Activated CD4-positive, alpha-beta T cell treated with anti-CD3 and anti-CD28 coated beads for 36 hours (primary cell): Measurements from ENCODE around the gene TIGD1. TPM values are rescaled to one million over a fixed set of nuclear protein-coding genes. Genes with fewer than 3 reads are reported as not detected.
"Not testable (repeated sequence)": the region's sequence is repeated elsewhere in the genome, so short reads cannot be mapped to it uniquely, and the experiment has no call there.

Experiments
- ATAC-seq: fragments of 200-7000 bp; cut with Tn5 transposase; one replicate; pipeline ENCODE4 v1.10.0; 2021; ENCODE audit warnings: mild to moderate bottlenecking, moderate library complexity
- CTCF ChIA-PET: fragments of 350-600 bp; sonication (Branson Sonifier 250); formaldehyde crosslinking; loops from one replicate; lab custom pipeline; 2021; ENCODE audit warnings: antibody characterized with exemption; lab: Charles Lee
- POLR2A ChIA-PET: fragments of 350-600 bp; sonication (Branson Sonifier 250); formaldehyde crosslinking; loops from one replicate; lab custom pipeline; 2021; ENCODE audit warnings: antibody characterized with exemption, inconsistent platforms; lab: Charles Lee
- DNase-seq: peaks from one replicate; pipeline ENCODE4 v3.0.0-alpha.2; 2020
- H3K27ac Mint-ChIP-seq: one replicate; pipeline ENCODE4 v1.8.0; 2021; ENCODE audit warnings: mixed read lengths
- H3K27me3 Mint-ChIP-seq: one replicate; pipeline ENCODE4 v1.8.0; 2021; ENCODE audit warnings: mixed read lengths
- H3K36me3 Mint-ChIP-seq: one replicate; pipeline ENCODE4 v1.8.0; 2021; ENCODE audit warnings: low read depth, mixed read lengths
- H3K4me1 Mint-ChIP-seq: one replicate; pipeline ENCODE4 v1.8.0; 2021; ENCODE audit warnings: mixed read lengths
- H3K4me3 Mint-ChIP-seq: one replicate; pipeline ENCODE4 v1.8.0; 2021; ENCODE audit warnings: mild to moderate bottlenecking, moderate library complexity, mixed read lengths
- H3K9me3 Mint-ChIP-seq: one replicate; pipeline ENCODE4 v1.8.0; 2021; ENCODE audit warnings: low read depth, mixed read lengths
- intact Hi-C, 2 experiments: fragments of 100-400 bp; cut with DNase I in 1 of 2; cut with micrococcal nuclease in 1 of 2; formaldehyde crosslinking; loops; one replicate each; pipeline versions ENCODE4 v1.14.2 to v1.15.1; 2022 to 2024; cut with DNase I, micrococcal nuclease
- total RNA-seq, 2 experiments: library from RNA; stranded (reverse); gene quantifications; one replicate each; pipeline ENCODE4 v1.2.3, GENCODE V29; 2021

Gene TIGD1
- total RNA-seq, 2 experiments from 2014 or later = 7.6 to 7.9 TPM

DNA sequence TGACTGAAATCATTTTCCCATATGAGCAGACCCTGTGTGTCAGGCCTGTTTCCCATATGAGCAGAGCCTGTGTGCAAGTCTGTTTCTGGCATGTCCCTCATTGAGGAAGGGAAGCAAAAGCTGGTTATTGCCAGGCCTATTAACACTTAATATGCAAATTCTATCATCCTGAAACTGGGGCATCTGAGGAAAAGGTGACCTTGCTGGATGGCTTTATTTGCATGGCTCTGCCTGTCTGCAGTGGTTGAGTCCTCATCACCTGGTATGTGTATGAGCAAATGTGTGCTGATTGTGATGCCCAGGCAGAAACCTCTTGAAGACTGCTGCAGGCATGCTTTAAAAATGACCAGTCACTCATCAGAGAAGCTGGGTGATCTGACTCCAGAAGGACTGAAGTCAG is 31.4 kb upstream of the TIGD1 start:
- H3K27me3 Mint-ChIP-seq = no peaks in the 10 kb centered on the region
- peaks cover 44% of the 10 kb centered on the region for H3K36me3 Mint-ChIP-seq
- DNase-seq = no peak
- H3K4me1 Mint-ChIP-seq = peaks cover 8% of the 10 kb centered on the region
- intact Hi-C loops = no loop called here
- peaks cover 4% of the 10 kb centered on the region for H3K9me3 Mint-ChIP-seq
- H3K27ac Mint-ChIP-seq = no peak overlapping the region
- no peak overlapping the region for H3K4me3 Mint-ChIP-seq
- ChIA-PET CTCF (interaction anchor here (0.6 to 1.1 kb wide), 3 partner anchors 9 to 141 kb away, joined by 3 read pairs; no protein-coding TSS in a partner anchor), POLR2A (no interaction called here)
- no peak for ATAC-seq

GRCh38 chr2:232580648-232580981 is 30.3 kb upstream of the TIGD1 start:
- Mint-ChIP-seq H3K27ac (no peak overlapping the region), H3K4me3 (no peak overlapping the region), H3K4me1 (peaks cover 8% of the 10 kb centered on the region), H3K36me3 (peaks cover 47% of the 10 kb centered on the region), H3K27me3 (no peaks in the 10 kb centered on the region), H3K9me3 (peaks cover 4% of the 10 kb centered on the region)
- no peak for ATAC-seq
- intact Hi-C loops = no loop called here
- ChIA-PET POLR2A (no interaction called here), CTCF (interaction anchor here (1.0 kb wide), 1 partner anchor 26 kb away, joined by 3 read pairs; no protein-coding TSS in a partner anchor)
- DNase-seq = no peak

DNA sequence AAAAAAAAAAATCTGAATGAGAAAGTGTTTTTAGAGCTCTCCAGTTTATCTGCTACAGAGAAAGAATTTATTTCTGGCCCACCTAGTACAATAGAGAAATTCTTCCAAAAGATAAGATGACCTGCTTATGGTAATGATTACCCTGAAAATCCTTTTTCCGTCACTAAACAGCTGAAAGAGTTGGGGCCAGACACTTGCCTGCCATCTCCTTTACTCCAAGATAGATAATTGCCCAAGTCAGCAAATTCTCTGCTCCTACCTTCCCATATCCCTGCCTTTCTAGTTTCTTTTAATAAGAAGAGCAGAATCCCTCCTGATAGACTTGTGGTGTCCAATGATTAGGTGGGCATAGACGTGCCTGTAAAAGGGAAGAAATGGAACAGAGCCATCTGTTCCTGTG is 28.3 kb upstream of the TIGD1 start:
- peaks cover 4% of the 10 kb centered on the region for H3K9me3 Mint-ChIP-seq
- H3K27me3 Mint-ChIP-seq = no peaks in the 10 kb centered on the region
- no peak overlapping the region for H3K4me3 Mint-ChIP-seq
- no peak overlapping the region for H3K27ac Mint-ChIP-seq
- DNase-seq = no peak
- CTCF ChIA-PET = interaction anchor here (0.6 to 1.5 kb wide), 4 partner anchors 13 to 173 kb away, joined by 3 to 5 read pairs (median 4); partner anchors contain the start of genes EIF4E2 and TIGD1
- H3K4me1 Mint-ChIP-seq = peaks cover 8% of the 10 kb centered on the region
- intact Hi-C loops = no loop called here
- ATAC-seq = no peak
- POLR2A ChIA-PET = no interaction called here
- H3K36me3 Mint-ChIP-seq = peaks cover 50% of the 10 kb centered on the region

DNA sequence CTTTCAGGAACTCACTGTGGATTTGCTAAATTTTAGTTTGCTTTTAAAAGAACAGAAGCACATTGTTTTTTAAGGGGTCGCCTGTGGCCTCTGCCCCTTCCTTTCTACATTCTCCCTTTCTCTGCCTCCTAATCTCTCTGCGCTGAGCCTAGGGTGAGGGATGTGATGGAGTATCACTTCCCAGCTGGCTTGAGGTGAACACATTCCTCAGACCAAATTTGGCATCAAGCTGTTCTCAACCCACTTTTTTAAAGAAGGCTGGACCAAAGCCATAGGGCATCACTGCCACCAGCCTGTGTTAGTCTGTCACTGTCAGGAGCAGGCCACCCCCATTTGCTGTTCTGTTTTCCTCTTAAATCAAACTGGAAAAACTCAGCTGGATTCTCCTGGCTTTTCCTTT is 27.5 kb upstream of the TIGD1 start:
- Mint-ChIP-seq H3K27ac (no peak overlapping the region), H3K9me3 (no peaks in the 10 kb centered on the region), H3K27me3 (no peaks in the 10 kb centered on the region), H3K4me3 (no peak overlapping the region), H3K4me1 (peaks cover 8% of the 10 kb centered on the region), H3K36me3 (peaks cover 43% of the 10 kb centered on the region)
- CTCF ChIA-PET = interaction anchor here (0.8 kb wide), 1 partner anchor 14 kb away, joined by 5 read pairs; no protein-coding TSS in a partner anchor
- intact Hi-C loops = no loop called here
- POLR2A ChIA-PET = no interaction called here
- ATAC-seq = no peak
- no peak for DNase-seq

DNA sequence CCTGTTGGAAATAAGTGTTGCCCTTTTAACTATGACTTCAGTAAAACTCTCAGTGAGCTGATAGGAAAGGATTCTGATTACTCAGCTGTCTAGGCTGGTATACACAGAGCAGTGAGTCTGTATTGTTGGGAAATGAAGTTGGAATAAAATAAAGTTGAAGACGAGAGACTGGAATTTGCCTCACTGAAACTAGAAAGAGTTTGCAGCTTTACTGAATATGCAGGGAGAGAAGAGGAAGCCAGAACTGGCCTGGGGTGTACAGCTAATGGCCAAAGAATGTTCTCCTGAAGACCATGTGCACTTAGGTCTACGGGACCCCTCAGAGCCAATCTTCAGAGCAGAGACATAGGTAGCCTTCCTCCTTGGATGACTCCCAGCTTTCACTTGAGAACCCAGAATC is 26.6 kb upstream of the TIGD1 start:
- H3K27ac Mint-ChIP-seq = no peak overlapping the region
- no peaks in the 10 kb centered on the region for H3K27me3 Mint-ChIP-seq
- ChIA-PET POLR2A (no interaction called here), CTCF (interaction anchor here (0.8 kb wide), 1 partner anchor 13 kb away, joined by 5 read pairs; no protein-coding TSS in a partner anchor)
- intact Hi-C loops = no loop called here
- DNase-seq (no peak), ATAC-seq (no peak)
- H3K9me3 Mint-ChIP-seq = no peaks in the 10 kb centered on the region
- H3K36me3 Mint-ChIP-seq = peaks cover 35% of the 10 kb centered on the region
- H3K4me1 Mint-ChIP-seq = peaks cover 8% of the 10 kb centered on the region
- no peak overlapping the region for H3K4me3 Mint-ChIP-seq

GRCh38 chr2:232575404-232575746 is 25.0 kb upstream of the TIGD1 start:
- CTCF ChIA-PET = no interaction called here
- H3K36me3 Mint-ChIP-seq = peaks cover 24% of the 10 kb centered on the region

GRCh38 chr2:232574674-232575403 is 24.5 kb upstream of the TIGD1 start:
- ChIA-PET CTCF (no interaction called here), POLR2A (no interaction called here)
- Mint-ChIP-seq H3K36me3 (peaks cover 20% of the 10 kb centered on the region), H3K27me3 (no peaks in the 10 kb centered on the region), H3K4me1 (no peaks in the 10 kb centered on the region), H3K4me3 (no peak overlapping the region), H3K27ac (no peak overlapping the region), H3K9me3 (no peaks in the 10 kb centered on the region)
- DNase-seq (no peak), ATAC-seq (no peak)
- intact Hi-C loops = no loop called here

More at GRCh38 chr2:232575404-232575746, 25.0 kb upstream of the TIGD1 start:
- no peak overlapping the region for H3K4me3 Mint-ChIP-seq
- no peaks in the 10 kb centered on the region for H3K9me3 Mint-ChIP-seq
- ATAC-seq (no peak), DNase-seq (no peak)
- H3K27ac Mint-ChIP-seq = no peak overlapping the region
- intact Hi-C loops = no loop called here
- H3K4me1 Mint-ChIP-seq = peaks cover 5% of the 10 kb centered on the region
- POLR2A ChIA-PET = no interaction called here
- H3K27me3 Mint-ChIP-seq = no peaks in the 10 kb centered on the region

DNA sequence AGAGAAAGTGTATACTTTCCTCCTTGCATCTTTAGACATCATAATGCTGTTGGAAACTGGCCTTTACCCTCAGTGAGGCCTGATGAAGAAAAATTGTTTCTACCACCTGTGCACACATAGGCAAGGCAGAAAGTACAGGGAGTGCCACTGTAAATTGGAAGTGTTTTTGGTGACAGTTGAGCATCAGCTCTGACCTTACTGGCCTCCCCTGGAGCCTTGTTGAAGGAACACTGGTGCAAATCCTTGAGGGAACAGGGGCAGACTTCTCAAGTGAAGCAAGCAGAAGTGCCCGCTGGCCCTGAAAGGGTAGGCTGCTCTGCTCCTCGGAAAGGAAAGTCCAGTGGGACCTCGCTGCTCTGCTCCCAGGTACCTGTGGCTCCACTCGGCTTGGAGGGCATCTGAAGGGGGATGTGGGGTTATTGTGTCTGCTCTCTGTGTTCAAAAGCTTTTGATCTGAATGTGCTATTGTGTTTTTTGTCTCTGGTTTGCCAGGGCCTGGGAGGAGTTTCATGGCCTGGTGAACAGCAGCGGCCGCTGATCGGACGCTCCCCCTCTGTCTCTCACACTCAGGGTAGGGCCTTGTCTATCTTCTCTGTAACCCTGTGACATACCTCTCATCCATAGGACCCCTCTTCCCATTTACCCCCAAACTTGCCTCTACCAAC is 23.5 kb upstream of the TIGD1 start:
- H3K9me3 Mint-ChIP-seq = no peaks in the 10 kb centered on the region
- intact Hi-C loops = no loop called here
- peaks cover 29% of the 10 kb centered on the region for H3K36me3 Mint-ChIP-seq
- ATAC-seq (no peak), DNase-seq (no peak)
- H3K27me3 Mint-ChIP-seq = no peaks in the 10 kb centered on the region
- ChIA-PET POLR2A (no interaction called here), CTCF (no interaction called here)
- no peak overlapping the region for H3K4me3 Mint-ChIP-seq
- no peak overlapping the region for H3K27ac Mint-ChIP-seq
- no peaks in the 10 kb centered on the region for H3K4me1 Mint-ChIP-seq

DNA sequence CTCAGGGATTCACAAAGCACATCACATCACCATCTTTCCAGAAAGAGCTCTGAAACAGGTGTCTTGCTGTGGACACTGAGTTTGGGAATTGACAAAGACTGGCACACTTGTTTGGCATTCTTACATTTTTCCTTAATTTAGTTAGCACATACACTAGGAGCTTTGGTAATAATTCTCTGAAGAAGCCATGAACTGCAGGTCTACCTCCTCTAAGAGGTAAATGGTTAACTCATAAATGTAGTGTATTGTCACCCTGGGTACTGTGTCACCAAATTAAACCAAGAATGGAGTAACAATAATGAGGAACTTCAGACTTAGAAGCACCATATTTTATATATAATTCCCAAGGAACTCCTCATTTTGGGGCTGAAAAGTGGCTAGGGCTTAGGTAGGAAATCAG is 22.7 kb upstream of the TIGD1 start:
- CTCF ChIA-PET = no interaction called here

DNA sequence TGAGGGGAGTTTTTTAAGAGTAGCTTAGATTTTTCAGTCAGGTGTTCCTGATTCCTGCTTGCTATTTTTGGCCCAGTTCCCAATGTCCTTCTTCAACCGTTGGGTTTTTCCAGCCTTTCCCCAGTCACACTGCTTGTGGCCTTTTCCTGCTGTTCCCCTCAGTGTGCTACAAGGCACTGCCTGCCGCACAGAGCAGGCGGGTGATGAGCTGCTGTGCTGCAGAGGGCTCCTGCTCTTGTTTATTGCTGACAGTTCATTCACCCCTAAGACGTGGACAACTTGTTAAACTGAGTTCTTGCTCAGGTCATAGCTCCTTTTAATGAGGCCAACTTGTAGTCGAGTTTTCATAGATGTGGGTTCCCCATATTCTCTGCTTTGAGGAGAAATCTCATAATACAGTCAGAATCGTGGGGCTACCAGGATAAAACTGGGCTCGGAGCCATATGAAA is 20.7 kb upstream of the TIGD1 start:
- intact Hi-C loops = no loop called here
- ATAC-seq (no peak), DNase-seq (no peak)
- Mint-ChIP-seq H3K27ac (no peak overlapping the region), H3K4me3 (no peak overlapping the region), H3K36me3 (peaks cover 46% of the 10 kb centered on the region), H3K4me1 (no peaks in the 10 kb centered on the region), H3K9me3 (no peaks in the 10 kb centered on the region), H3K27me3 (no peaks in the 10 kb centered on the region)
- CTCF ChIA-PET = interaction anchor here (0.6 kb wide), 1 partner anchor 192 kb away, joined by 3 read pairs; no protein-coding TSS in a partner anchor
- POLR2A ChIA-PET = no interaction called here

More for the DNA sequence above, 22.7 kb upstream of the TIGD1 start:
- Mint-ChIP-seq H3K36me3 (peaks cover 37% of the 10 kb centered on the region), H3K4me1 (no peaks in the 10 kb centered on the region), H3K9me3 (no peaks in the 10 kb centered on the region), H3K4me3 (no peak overlapping the region), H3K27ac (no peak overlapping the region), H3K27me3 (no peaks in the 10 kb centered on the region)
- intact Hi-C loops = no loop called here
- ATAC-seq (no peak), DNase-seq (no peak)
- POLR2A ChIA-PET = no interaction called here

- CTCF ChIA-PET, POLR2A ChIA-PET, intact Hi-C loops, H3K27ac Mint-ChIP-seq, H3K27me3 Mint-ChIP-seq, H3K9me3 Mint-ChIP-seq, H3K4me1 Mint-ChIP-seq, ATAC-seq, H3K4me3 Mint-ChIP-seq, DNase-seq: not testable (repeated sequence)
- peaks cover 49% of the 10 kb centered on the region for H3K36me3 Mint-ChIP-seq
Observed at GRCh38 chr2:232570481-232570880, 20.1 kb upstream of the TIGD1 start.

DNA sequence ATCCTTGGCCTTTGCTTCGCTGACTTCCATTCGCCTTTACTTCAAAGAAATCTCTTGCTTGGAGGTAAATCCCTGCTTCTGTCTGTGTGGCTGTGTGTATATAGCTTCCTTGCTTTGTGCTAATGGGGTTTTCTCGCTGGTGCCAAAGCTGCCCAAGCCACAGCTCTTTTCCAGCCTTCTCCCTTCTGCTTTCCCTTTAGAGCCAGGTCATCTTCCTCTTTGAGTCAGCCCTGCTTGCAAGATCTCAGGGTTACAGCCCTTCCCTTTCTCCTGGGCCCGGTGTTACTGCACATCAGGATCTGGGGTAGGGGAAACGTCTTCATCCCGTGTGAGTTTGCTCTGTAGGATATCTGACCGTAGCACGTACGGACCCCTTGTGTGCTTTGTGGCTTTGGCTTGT is 19.2 kb upstream of the TIGD1 start:
- ChIA-PET POLR2A (no interaction called here), CTCF (interaction anchor here (1.4 kb wide), 1 partner anchor 14 kb away, joined by 8 read pairs; no protein-coding TSS in a partner anchor)
- no peak for DNase-seq
- no peak for ATAC-seq
- Mint-ChIP-seq H3K4me3 (no peak overlapping the region), H3K27ac (no peak overlapping the region), H3K36me3 (peaks cover 53% of the 10 kb centered on the region), H3K4me1 (no peaks in the 10 kb centered on the region), H3K27me3 (no peaks in the 10 kb centered on the region), H3K9me3 (no peaks in the 10 kb centered on the region)
- intact Hi-C loops = no loop called here
